HL-60/S4 treated with retinoic acid at 250 ng/mL for 4 days and 3 days (cell line): ENCODE results near the gene TCEAL7.
"Not testable (repeated sequence)": the region's sequence is repeated elsewhere in the genome, so short reads cannot be mapped to it uniquely, and the experiment has no call there.

Experiments
- in situ Hi-C: fragments of 300-500 bp; cut with MboI; formaldehyde crosslinking; loops from 2 replicates; pipeline ENCODE4 v1.7.0; 2022; ENCODE audit warnings: low sequenced_read_pairs

TCEAL7 gene, protein sequence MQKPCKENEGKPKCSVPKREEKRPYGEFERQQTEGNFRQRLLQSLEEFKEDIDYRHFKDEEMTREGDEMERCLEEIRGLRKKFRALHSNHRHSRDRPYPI

GRCh38 chrX:103329991-103330390 is at the start of gene TCEAL7:
Gene TCEAL7 (plus strand): TSS chrX:103330239. CDS start chrX:103331404, 1,165 bp downstream.
- in situ Hi-C loops, result no loop called here

GRCh38 chrX:103293118-103293517 is 36.9 kb upstream of the TCEAL7 start:
- in situ Hi-C loops, result no loop called here

DNA sequence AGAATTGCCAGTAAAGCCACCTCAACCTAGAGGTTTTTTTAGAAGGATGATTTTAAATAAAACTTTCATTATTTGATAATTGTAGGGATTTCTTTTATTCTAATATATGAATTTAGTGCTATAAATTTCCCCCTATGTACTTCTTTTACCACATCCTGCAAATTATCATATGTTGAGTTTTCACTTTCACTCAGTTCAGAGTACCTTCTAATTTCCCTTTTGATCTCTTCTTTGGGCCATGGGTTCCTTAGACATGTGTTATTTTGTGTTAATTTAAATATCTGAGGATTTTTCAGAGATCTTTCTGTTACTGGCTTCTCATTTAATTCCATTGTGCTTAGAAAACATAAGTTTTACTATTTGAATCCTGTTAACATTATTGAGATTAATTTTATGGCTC is 25.3 kb upstream of the TCEAL7 start:
- in situ Hi-C loops, result no loop called here

- in situ Hi-C loops, result not testable (repeated sequence)
Measured at GRCh38 chrX:103305666-103306065, 24.4 kb upstream of the TCEAL7 start.

DNA sequence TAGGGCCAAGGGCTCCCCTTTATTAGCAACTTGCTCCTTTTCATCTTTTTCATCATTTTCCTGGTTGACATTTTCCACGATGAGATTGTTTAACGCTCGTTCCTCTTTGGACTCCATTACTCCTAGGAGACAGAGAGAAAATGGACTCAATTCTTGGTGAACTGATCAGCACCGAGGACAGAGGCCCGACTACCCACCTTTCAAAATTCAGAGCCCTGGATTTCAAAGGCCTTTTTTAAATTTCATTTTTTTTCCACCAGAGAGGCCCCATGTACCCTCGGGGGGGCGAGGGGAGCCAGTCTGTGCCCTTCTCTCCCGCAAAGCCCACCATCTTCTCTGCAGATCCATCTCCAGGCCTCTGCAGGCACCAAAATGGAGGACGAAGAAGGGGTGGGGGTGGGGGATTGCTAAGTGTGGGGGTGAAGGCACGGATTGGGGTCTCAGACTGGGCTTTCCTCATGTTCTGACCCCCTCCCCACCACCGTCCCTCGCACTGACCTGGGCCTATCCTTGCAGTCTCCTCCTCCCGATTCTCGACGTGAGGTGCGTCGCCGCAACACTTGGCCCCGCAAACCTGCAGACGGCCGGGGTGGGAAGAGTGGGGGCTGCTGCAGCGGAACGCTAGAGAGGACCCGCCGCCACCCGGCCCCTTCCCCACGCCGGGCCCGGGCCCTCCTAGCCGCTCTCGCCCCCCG is 20.0 kb upstream of the TCEAL7 start:
- in situ Hi-C loops, result no loop called here

DNA sequence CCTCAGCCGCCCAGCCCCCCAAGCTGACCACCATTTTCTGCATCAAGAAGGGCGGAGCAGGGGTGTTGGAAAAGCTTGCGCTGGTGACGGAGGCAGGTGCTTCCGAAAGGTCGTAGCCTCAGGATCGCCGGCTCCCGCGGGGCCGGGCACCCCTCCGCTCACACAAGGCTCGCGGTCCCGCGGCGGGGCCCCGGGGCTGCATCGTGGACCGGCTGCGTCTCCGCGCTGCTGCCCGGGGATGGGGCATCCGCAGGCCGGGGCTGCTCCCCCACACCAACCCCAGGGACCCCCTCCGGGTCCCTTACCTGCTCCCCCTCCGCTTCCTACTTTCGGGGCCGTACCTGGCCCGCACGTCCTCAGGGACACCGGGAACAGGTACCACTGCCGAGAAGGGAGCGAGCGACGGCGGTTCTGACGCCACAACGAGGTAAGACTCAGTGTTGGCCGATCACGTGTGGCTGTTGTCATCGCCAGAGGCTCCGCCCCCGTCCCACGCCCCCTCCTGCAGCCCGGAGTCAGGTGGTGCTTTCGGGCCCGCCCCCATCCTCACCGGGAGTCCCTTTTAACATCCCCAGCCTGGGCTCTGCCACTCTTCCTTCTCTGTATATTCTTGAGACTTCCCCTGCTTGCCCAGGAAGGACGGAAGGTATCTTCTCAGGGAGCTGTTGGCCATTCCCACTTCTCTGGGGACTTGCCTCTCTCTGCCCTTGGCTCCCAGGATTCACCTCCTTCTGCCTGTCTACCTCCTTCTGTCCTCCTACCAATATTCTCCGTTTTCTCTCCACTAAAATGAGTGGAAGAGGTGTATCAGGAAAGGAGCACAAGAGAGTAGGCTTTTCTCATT is 19.3 kb upstream of the TCEAL7 start, which contains the start of gene BEX2:
TSS of gene BEX2 (minus strand) at position 436 of the 844 bp plus-strand sequence. CDS start 1,014 bp downstream, outside the sequence.
- in situ Hi-C loops, result no loop called here

DNA sequence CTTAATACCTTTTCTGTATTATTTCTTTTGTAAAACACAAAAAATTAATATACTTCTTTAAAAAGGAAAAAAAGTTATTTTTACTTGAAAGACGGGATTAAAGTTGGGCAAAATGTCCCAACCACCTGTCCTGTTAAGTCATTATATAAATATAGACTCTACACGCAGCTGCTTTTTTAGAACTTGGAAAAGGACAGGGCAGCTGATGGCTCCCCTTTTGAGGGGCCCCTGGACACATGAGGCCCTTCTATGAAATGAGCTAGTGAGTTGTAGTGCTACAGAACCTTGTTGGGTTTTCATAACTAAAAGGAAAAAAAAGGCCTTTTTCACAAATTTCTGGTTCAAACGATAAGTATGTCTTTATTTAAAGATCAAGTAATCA is 18.6 kb upstream of the TCEAL7 start:
- in situ Hi-C loops, result no loop called here

DNA sequence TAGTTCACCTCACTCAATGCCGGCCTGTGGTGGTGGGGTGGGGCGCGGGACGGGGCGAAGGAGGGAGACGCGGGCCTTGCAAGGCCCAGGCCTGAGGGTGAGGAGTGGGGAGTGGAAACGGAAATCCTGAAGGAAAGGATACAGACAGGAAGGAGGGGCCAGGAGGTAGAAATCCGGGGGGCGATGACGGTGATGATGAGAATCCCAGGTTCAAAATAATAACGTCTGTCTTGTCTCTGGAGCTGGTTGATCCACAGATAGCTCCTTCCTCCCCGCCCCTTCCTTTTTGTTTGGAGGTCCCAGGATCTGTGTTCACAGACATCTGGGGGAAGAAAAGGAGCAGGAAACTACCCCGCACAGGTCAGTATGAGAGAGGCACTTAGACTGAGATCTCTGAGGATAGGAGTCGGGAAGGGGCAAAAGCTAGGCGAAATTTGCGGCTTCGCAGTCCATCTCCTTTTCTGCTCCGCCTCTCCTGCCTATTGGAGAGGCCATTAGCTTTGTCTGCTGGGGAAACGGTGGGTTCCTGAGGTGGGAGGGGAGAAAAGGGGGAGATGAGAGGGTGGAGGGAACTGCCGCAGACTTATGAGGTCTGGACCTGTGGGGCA is 746 bp downstream of the TCEAL7 start:
- in situ Hi-C loops, result no loop called here

- in situ Hi-C loops, result no loop called here
Measured at GRCh38 chrX:103338663-103339062, 8.6 kb downstream of the TCEAL7 start.

GRCh38 chrX:103343105-103343504 is 13.1 kb downstream of the TCEAL7 start:
- in situ Hi-C loops, result no loop called here

- in situ Hi-C loops, result no loop called here
Measured at GRCh38 chrX:103344606-103345005, 14.6 kb downstream of the TCEAL7 start.

DNA sequence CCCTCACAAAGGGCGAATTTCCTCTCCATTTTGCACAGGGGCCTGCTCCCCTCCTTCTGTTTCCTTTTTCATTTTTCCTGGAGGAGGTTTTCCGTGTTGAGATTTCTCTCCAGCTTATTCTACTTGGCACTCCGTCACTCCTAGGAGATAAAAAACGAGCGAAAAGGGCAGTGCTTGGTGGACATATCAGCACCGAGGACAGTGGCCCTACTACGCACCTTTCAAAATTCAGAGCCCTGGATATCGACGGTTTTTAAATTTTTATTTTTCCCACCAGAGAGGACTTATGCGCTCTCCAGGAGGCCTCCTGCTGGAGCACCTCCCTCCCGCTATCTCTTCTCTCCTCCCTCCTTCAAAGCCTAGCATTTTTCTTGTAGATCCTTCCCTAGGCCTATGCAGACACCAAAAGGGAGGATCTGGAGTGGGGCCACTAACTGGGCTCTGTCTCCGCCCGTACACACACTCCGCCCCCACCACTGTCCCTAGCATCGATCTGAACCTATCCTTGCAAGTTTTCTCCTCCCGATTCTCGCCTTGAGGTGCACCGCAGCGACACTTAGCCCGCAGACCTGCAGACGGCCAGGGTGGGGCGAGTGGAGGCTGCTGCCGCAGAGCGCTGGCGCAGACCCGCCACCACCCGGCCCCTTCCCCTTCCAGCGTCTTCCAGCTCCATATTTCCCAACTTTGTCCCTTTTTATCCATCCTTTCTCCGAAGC is 17.8 kb downstream of the TCEAL7 start:
- in situ Hi-C loops, result no loop called here

DNA sequence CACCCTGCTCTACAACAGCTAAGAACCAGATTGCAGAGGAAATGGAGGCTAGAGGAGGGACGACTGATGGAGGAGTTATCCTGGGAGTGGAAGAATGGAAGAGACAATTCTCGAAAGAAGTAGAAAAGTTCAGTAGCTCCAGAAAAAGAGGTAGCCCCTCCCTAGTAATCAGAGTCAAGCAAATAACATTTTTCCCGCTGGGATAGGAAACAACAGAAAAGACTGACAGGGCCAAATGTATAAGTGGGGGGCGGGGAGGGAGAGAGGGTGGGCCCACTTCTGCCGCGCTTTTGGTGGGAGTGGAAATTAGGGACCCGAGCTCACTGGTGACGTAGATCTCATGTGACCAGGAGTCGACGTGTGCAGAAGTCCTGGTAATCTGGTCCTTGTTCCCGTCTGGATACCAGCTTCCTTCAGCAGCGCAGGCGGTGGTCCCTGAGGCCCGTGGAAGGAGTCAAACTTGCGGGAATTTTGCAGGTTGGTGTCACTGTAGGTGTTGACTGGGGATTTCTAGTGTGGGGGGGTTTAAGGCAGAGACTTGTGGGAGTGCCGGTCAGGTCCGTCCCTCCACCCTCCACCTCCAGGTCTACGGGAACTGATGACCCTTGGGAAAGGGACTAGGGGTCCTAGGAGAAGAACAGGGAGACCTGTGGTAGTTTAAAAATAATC is 26.2 kb downstream of the TCEAL7 start, which contains the start of gene TCEAL9:
TSS of gene TCEAL9 (plus strand) at position 377 of the 669 bp plus-strand sequence. CDS start 1,179 bp downstream, outside the sequence.
- in situ Hi-C loops, result no loop called here

- in situ Hi-C loops, result no loop called here
Measured at GRCh38 chrX:103356858-103357257, 26.8 kb downstream of the TCEAL7 start.

DNA sequence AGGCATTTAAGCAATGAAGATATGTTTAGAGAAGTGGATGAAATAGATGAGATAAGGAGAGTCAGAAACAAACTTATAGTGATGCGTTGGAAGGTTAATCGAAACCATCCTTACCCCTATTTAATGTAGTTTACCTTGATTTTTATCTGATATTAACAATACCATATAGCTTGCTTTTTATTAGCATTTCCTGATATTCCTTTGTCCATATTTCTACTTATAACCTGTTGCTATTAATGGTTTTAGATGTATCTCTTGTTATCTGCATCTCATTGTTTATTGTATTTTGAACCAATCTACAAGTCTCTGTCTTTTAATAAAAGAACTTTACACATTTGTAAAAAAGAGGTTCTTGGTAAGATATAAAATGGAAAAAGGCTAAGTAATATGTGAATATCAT is 27.8 kb downstream of the TCEAL7 start:
- in situ Hi-C loops, result no loop called here

- in situ Hi-C loops, result not testable (repeated sequence)
Measured at GRCh38 chrX:103359605-103360004, 29.6 kb downstream of the TCEAL7 start.

DNA sequence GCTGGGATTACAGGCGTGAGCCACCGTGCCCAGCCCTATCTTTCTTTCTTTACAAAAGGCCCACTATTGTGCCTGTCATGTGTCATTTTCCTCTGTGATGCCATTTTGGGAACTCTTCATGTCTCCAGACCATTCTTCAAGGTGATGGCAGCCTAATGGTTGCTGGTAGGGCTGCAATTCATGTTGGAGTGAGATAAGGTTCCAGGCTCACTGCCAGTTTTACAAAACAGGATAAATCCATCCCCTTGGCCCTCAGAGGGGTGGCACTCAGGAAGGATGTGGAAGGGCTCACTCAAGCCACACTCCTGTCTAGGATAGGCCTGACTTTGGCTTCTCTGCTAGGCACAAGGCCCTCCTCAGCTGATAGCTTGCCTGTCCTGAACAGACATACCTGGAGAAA is 30.1 kb downstream of the TCEAL7 start:
- in situ Hi-C loops, result no loop called here

- in situ Hi-C loops, result no loop called here
Measured at GRCh38 chrX:103360916-103361315, 30.9 kb downstream of the TCEAL7 start.

- in situ Hi-C loops, result no loop called here
Measured at GRCh38 chrX:103361798-103362197, 31.8 kb downstream of the TCEAL7 start.

GRCh38 chrX:103362474-103362873 is 32.4 kb downstream of the TCEAL7 start:
- in situ Hi-C loops, result no loop called here
